Left ventricle myocardium inferior (tissue), 1 donor: Measurements from ENCODE around the gene NEUROD4. TPM values are rescaled to one million over a fixed set of nuclear protein-coding genes. Genes with fewer than 3 reads are reported as not detected.

ENCODE experiments used
- DNase-seq: peaks from one replicate; pipeline ENCODE4 v3.0.0-alpha.2; 2020
- H3K27ac ChIP-seq: fragments of 200-600 bp; replicated peaks from 2 replicates; pipeline ENCODE4 v1.8.0; 2021
- H3K27me3 ChIP-seq: fragments of 200-600 bp; 2 replicates; pipeline ENCODE4 v1.8.0; 2021; ENCODE audit warnings: low read depth
- H3K36me3 ChIP-seq: fragments of 200-600 bp; 2 replicates; pipeline ENCODE4 v1.8.0; 2021
- H3K4me1 ChIP-seq: fragments of 200-600 bp; 2 replicates; pipeline ENCODE4 v1.8.0; 2021
- H3K4me3 ChIP-seq: fragments of 200-600 bp; 2 replicates; pipeline ENCODE4 v1.8.0; 2021; ENCODE audit warnings: mild to moderate bottlenecking, moderate library complexity
- H3K9me3 ChIP-seq: fragments of 200-600 bp; replicated peaks from 2 replicates; pipeline ENCODE4 v1.8.0; 2021
- intact Hi-C: fragments of 100-400 bp; cut with micrococcal nuclease; formaldehyde crosslinking; loops from one replicate; pipeline ENCODE4 v1.11.0; 2022
- total RNA-seq: library from RNA; stranded (reverse); fragmentation: NEBNext Ultra II Directional; extraction: Animal tissue kit (Norgen Biotek cat#: 25700); gene quantifications from one replicate; pipeline ENCODE4 v1.2.1, GENCODE V29; 2021
- TF ChIP-seq, protein P1 (sequence below): fragments of 200-600 bp; IDR thresholded peaks from 2 replicates; pipeline ENCODE4 v1.8.0; 2021; ENCODE audit warnings: antibody characterized with exemption, mild to moderate bottlenecking, borderline replicate concordance
- donor health status: DM: no; HTN: yes; CAD: no; lungs with severe emphysema.

NEUROD4 gene
- total RNA-seq, 1 donor from 2014 or later, result not detected

DNA sequence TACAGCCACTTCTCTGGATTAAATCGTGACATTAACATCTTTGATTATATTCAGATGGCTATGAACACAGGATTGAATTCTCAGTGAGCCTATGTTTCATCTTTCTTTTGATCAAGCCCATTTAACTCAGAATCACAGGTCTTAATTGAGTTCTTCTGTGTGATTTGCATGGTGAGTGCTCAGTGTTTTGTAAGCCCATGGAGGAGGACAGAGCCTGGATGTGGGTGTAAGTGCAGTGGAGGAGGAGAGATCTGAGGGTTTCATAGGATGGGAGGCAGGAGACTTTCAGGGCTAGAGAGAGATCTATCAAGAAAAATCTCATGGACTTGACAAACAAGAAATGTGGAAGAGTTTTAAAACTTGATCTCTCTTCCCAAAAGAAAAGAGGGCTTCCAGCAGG lies 29.9 kb upstream of the NEUROD4 start:
- H3K27ac ChIP-seq, result peak overlapping the region; percentile 72
- intact Hi-C loops, result loop anchor here (5.0 kb wide), 1 partner anchor 82 kb away; no protein-coding TSS in a partner anchor

DNA sequence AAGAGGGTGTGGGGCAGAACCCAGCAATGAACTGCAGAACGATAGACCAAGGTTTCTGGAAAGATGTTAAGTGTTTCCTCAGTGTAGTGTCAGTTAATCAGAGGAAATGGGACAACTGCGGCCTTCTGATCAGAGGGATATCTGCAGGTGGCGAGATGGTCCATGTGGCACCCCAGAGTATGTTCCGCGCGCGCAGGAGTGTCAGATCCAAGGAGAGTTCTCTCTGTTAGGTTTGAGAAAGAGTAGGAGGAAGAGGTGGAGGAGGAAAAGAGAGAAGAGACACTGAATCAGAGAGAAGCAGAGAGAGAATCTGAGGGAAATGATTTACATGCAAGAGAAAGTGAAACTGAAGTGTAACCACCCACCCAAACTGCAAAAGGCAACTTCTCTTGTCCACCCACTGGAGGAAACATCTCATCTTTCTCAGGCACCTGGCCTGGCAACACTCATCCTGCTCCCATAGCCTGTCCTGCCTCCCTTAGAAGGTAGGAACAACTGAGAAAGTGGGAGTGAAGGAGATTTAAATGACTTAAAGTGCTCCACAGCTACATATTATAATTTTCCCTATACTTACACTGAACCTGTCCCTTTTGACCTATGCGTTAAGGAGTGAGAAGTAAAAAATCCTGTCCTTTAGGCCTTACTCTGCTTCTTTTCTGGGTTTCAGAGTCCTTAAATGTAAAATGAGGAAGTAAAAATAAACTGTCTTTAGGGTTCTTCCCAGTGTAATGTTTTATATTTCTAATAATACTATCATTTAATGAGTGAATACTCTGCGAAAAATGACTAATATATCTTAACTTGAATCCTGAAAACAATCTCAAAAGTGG lies 28.4 kb upstream of the NEUROD4 start:
- TF ChIP-seq, protein P1, sequence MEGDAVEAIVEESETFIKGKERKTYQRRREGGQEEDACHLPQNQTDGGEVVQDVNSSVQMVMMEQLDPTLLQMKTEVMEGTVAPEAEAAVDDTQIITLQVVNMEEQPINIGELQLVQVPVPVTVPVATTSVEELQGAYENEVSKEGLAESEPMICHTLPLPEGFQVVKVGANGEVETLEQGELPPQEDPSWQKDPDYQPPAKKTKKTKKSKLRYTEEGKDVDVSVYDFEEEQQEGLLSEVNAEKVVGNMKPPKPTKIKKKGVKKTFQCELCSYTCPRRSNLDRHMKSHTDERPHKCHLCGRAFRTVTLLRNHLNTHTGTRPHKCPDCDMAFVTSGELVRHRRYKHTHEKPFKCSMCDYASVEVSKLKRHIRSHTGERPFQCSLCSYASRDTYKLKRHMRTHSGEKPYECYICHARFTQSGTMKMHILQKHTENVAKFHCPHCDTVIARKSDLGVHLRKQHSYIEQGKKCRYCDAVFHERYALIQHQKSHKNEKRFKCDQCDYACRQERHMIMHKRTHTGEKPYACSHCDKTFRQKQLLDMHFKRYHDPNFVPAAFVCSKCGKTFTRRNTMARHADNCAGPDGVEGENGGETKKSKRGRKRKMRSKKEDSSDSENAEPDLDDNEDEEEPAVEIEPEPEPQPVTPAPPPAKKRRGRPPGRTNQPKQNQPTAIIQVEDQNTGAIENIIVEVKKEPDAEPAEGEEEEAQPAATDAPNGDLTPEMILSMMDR, result no peak
- Histone ChIP-seq H3K27ac (no peak overlapping the region), H3K4me1 (peaks cover 16% of the 10 kb centered on the region), H3K27me3 (peaks cover 18% of the 10 kb centered on the region), H3K4me3 (no peak overlapping the region), H3K36me3 (no peaks in the 10 kb centered on the region), H3K9me3 (no peaks in the 10 kb centered on the region)
- DNase-seq, result no peak
- intact Hi-C loops, result loop anchor here (5.0 kb wide), 1 partner anchor 81 kb away; no protein-coding TSS in a partner anchor

More for the DNA sequence above, 29.9 kb upstream of the NEUROD4 start:
- DNase-seq, result no peak
- TF ChIP-seq, protein P1, result no peak
- Histone ChIP-seq H3K9me3 (no peaks in the 10 kb centered on the region), H3K36me3 (no peaks in the 10 kb centered on the region), H3K4me3 (no peak overlapping the region), H3K4me1 (peaks cover 16% of the 10 kb centered on the region), H3K27me3 (peaks cover 10% of the 10 kb centered on the region)

DNA sequence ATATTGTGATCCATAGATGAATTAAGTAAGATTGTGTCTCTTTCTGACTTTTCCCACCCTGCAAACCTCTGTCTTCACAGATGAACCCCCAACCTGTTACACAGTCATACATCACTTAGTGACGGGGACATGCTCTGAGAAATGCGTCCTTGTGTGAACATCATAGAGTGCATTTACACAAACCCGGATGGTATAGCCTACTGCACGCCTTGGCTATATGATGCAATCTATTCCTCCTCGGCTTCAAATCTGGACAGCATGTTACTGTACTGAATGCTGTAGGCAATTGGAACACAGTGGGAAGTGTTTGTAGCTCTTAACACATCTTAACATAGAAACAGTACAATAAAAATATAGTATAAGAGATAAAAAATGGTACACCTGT lies 27.8 kb upstream of the NEUROD4 start:
- TF ChIP-seq, protein P1, result no peak
- Histone ChIP-seq H3K4me1 (peaks cover 16% of the 10 kb centered on the region), H3K27me3 (peaks cover 19% of the 10 kb centered on the region), H3K4me3 (no peak overlapping the region), H3K27ac (no peak overlapping the region), H3K36me3 (no peaks in the 10 kb centered on the region), H3K9me3 (no peaks in the 10 kb centered on the region)
- no peak for DNase-seq
- intact Hi-C loops, result loop anchor here (5.0 kb wide), 1 partner anchor 80 kb away; no protein-coding TSS in a partner anchor

DNA sequence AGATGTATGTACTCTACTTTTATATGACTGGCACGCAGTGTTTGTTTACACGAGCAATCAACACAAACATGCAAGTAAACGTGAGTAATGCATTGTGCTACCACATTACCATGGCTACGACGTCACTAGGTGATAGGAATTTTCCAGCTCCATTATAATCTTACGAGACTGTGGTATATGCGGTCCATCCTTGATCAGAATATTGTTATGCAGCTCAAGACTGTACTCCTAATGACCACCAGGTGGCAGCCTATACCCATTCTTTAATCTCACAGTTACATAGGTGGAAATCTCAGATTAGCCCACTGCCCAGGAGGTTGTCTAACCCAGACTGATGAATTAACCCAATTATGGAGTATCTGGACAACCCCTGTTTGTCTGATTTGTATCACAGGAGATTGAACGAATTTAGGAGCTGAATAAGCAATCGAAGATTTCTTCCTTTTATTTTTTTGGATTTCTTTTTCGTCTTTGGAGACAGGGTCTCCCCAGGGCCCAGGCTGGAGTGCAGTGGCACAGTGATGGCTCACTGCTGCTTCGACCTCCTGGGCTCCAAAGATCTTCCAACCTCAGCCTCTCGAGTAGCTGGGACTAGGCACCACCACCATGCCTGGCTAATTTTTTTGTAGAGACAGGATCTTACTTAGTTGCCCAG lies 26.5 kb upstream of the NEUROD4 start:
- Histone ChIP-seq H3K36me3 (no peaks in the 10 kb centered on the region), H3K27ac (no peak overlapping the region), H3K9me3 (no peaks in the 10 kb centered on the region), H3K4me3 (no peak overlapping the region), H3K27me3 (peaks cover 32% of the 10 kb centered on the region), H3K4me1 (peaks cover 11% of the 10 kb centered on the region)
- DNase-seq, result no peak
- intact Hi-C loops, result loop anchor here (5.0 kb wide), 1 partner anchor 79 kb away; no protein-coding TSS in a partner anchor
- TF ChIP-seq, protein P1, result peak; percentile 92

DNA sequence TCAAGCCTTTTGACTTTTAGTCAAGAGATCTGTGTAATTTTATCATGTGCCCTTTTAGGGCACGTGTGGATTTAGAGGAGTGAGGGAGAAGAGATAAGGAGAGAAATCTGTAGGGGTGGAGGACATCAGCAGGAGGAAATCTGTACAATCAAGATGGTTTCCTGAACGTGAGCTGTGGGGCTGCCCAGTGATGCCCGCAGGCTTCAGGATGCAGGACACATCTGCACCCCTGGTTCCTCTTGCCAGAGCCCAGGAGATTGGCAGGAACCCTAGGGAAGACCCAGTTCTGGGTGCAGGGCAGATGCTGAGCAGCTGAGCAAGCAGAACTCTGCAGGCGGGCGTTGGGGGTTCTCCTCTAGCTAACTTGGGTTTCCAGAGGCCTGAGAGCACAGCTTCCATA lies 23.6 kb upstream of the NEUROD4 start:
- intact Hi-C loops, result no loop called here
- TF ChIP-seq, protein P1, result no peak
- Histone ChIP-seq H3K4me3 (no peak overlapping the region), H3K9me3 (no peaks in the 10 kb centered on the region), H3K27me3 (peaks cover 44% of the 10 kb centered on the region), H3K36me3 (no peaks in the 10 kb centered on the region), H3K27ac (no peak overlapping the region), H3K4me1 (no peaks in the 10 kb centered on the region)
- DNase-seq, result no peak
